Measurements from ENCODE around the gene TNFRSF14. TPM values are rescaled to one million over a fixed set of nuclear protein-coding genes. Genes with fewer than 3 reads are reported as not detected.

The TNFRSF14 gene
- total RNA-seq, 1 donor from 2014 or later, result 8.5 TPM

DNA sequence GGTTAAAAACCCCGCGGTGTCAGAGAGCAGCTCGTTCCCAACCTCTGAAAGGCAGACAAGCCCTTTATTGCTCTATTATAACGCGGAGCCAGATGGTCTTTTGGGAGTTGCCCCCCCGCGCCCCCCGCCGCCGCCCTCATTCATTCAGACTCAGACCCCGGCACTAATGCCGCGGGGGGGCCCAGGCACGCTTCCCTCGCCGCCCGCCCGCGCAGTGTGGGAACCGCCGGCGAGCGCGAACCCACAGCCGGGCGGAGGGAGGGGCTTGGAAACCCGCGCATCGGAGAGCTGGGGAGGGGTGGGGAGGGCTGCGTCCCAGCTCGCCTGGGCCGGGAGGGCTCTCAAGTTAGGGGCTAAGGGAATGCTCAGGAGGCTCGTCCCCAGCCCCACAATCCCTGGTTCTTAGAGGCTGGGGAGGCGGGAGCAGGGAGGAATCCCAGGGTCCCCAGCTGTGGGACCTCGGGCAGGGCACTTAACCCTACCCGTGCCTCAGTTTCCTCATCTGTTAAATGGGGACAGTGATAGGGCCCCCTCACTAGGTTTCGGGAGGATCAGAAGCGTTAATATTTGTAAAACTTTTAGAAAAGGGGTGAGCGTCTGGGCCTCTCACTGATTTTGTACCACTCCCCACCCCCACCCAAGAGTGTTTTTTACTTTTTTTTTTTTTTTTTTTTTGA is 15.2 kb upstream of the TNFRSF14 start:
- Mint-ChIP-seq H3K36me3 (no peaks in the 10 kb centered on the region), H3K27me3 (peaks cover 7% of the 10 kb centered on the region), H3K4me3 (no peak overlapping the region), H3K27ac (peak overlapping the region; percentile 88), H3K4me1 (ENCODE audit: unreplicated experiment) (peaks cover 7% of the 10 kb centered on the region), H3K9me3 (no peaks in the 10 kb centered on the region)
- TF ChIP-seq, protein P1, sequence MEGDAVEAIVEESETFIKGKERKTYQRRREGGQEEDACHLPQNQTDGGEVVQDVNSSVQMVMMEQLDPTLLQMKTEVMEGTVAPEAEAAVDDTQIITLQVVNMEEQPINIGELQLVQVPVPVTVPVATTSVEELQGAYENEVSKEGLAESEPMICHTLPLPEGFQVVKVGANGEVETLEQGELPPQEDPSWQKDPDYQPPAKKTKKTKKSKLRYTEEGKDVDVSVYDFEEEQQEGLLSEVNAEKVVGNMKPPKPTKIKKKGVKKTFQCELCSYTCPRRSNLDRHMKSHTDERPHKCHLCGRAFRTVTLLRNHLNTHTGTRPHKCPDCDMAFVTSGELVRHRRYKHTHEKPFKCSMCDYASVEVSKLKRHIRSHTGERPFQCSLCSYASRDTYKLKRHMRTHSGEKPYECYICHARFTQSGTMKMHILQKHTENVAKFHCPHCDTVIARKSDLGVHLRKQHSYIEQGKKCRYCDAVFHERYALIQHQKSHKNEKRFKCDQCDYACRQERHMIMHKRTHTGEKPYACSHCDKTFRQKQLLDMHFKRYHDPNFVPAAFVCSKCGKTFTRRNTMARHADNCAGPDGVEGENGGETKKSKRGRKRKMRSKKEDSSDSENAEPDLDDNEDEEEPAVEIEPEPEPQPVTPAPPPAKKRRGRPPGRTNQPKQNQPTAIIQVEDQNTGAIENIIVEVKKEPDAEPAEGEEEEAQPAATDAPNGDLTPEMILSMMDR (conservative IDR thresholded peaks at IDR 0.05), result no peak
- no peak for DNase-seq (ENCODE audit: extremely low spot score, unreplicated experiment)

GRCh38 chr1:2541619-2542245 is 14.4 kb upstream of the TNFRSF14 start:
- Mint-ChIP-seq H3K27me3 (peaks cover 3% of the 10 kb centered on the region), H3K9me3 (no peaks in the 10 kb centered on the region), H3K4me3 (peak overlapping the region; percentile 62), H3K27ac (peak overlapping the region; percentile 88), H3K4me1 (ENCODE audit: unreplicated experiment) (peaks cover 7% of the 10 kb centered on the region), H3K36me3 (no peaks in the 10 kb centered on the region)
- TF ChIP-seq, protein P1 (conservative IDR thresholded peaks at IDR 0.05), result no peak
- DNase-seq (ENCODE audit: extremely low spot score, unreplicated experiment), result no peak

DNA sequence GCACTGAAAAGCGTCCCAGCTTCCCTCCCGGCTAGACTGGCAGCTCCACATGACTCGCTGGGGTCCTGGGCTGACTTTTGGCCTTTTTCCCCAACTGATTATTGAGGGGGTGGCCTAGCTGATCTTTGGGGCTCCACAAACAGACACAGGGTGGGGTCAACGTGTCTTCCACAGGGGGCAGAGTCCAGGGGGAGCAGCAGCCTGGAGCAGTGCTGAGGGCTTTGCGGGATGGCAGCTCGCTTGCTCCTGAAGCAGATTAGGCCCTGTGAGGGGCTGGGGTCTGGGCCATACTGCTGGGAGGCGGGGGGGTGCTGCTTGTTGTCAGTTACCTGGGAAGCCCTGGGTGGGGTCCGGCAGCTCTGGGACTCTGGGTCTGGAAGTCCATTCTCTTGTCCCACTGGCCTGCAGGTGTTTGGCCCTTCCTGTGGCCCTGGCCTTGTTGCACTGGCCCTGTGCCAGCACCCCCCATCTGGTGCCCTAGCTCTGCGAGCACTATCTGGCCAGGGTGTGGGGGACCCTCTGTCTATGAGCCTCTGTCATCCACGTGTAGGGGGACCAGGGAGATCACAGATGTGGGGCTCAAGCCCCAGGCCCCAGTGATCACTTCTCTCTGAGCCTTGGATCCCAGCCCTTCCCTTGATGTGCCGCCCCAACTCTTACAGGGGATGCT is 13.8 kb upstream of the TNFRSF14 start:
- no peak overlapping the region for H3K27ac Mint-ChIP-seq
- no peaks in the 10 kb centered on the region for H3K36me3 Mint-ChIP-seq
- TF ChIP-seq, protein P1 (conservative IDR thresholded peaks at IDR 0.05), result no peak
- no peaks in the 10 kb centered on the region for H3K27me3 Mint-ChIP-seq
- H3K4me3 Mint-ChIP-seq, result peak overlapping the region; percentile 11
- DNase-seq (ENCODE audit: extremely low spot score, unreplicated experiment), result no peak
- H3K9me3 Mint-ChIP-seq, result no peaks in the 10 kb centered on the region
- peaks cover 7% of the 10 kb centered on the region for H3K4me1 Mint-ChIP-seq (ENCODE audit: unreplicated experiment)

GRCh38 chr1:2543543-2544092 is 12.6 kb upstream of the TNFRSF14 start:
- no peak overlapping the region for H3K27ac Mint-ChIP-seq
- H3K4me3 Mint-ChIP-seq, result no peak overlapping the region
- no peaks in the 10 kb centered on the region for H3K27me3 Mint-ChIP-seq
- H3K4me1 Mint-ChIP-seq (ENCODE audit: unreplicated experiment), result peaks cover 7% of the 10 kb centered on the region
- no peaks in the 10 kb centered on the region for H3K36me3 Mint-ChIP-seq
- DNase-seq (ENCODE audit: extremely low spot score, unreplicated experiment), result no peak
- TF ChIP-seq, protein P1 (conservative IDR thresholded peaks at IDR 0.05), result no peak
- no peaks in the 10 kb centered on the region for H3K9me3 Mint-ChIP-seq

- H3K36me3 Mint-ChIP-seq, result no peaks in the 10 kb centered on the region
- H3K27me3 Mint-ChIP-seq, result no peaks in the 10 kb centered on the region
- peaks cover 7% of the 10 kb centered on the region for H3K4me1 Mint-ChIP-seq (ENCODE audit: unreplicated experiment)
- H3K9me3 Mint-ChIP-seq, result no peaks in the 10 kb centered on the region
- no peak for DNase-seq (ENCODE audit: extremely low spot score, unreplicated experiment)
- TF ChIP-seq, protein P1 (conservative IDR thresholded peaks at IDR 0.05), result no peak
- H3K27ac Mint-ChIP-seq, result peak overlapping the region; percentile 43
- H3K4me3 Mint-ChIP-seq, result peak overlapping the region; percentile 22
These were observed 11.9 kb upstream of the TNFRSF14 start for GRCh38 chr1:2544093-2544874.
